Esophagus muscularis mucosa (tissue), 4 donors: Measurements from ENCODE around the gene CAV1.

Source experiments
- EP300 ChIP-seq: sonication (generic); formaldehyde crosslinking; IDR thresholded peaks from one replicate; pipeline ENCODE4 v1.6.1; 2017; ENCODE audit warnings: antibody characterized with exemption
- POLR2A ChIP-seq: fragments of 450-650 bp; IDR thresholded peaks from one replicate; pipeline ENCODE4 v1.6.1; 2017; ENCODE audit warnings: antibody characterized with exemption, moderate library complexity, mild to moderate bottlenecking, low read depth
- POLR2AphosphoS5 ChIP-seq, 2 donors: sonication (generic); formaldehyde crosslinking; IDR thresholded peaks; one replicate each; pipeline ENCODE4 v1.6.1; 2017; ENCODE audit warnings: antibody characterized with exemption in 2 of 2
- TF ChIP-seq, protein P1 (sequence below), 3 experiments: fragments of 200-600 bp in 2 of 3; fragments of 450-650 bp in 1 of 3; sonication (generic) in 2 of 3; IDR thresholded peaks; one replicate each; pipeline ENCODE4 v1.5.1; 2017 to 2019; ENCODE audit warnings: antibody characterized with exemption in 3 of 3, mild to moderate bottlenecking in 2 of 3, moderate library complexity in 1 of 3

DNA sequence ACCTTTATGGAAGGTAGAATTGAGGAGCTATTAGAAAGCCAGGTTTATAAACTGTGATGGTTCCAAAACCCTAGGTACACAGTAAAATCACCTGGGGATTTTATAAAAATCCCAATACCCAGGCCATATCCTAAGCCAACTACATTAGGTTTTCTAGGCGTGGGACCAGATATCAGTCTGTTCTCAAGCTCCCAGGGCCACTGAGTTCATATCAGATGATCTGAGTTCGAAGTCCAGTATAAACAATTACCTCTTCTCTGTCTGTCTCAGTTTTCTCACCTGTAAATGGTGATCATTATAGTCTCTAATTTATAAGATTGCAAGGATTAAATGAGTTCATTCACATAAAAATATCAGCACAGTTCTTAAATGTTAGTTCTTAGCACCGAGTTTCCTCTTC lies 60.6 kb downstream of the CAV1 start:
- TF ChIP-seq POLR2A = no peak
- TF ChIP-seq, protein P1, sequence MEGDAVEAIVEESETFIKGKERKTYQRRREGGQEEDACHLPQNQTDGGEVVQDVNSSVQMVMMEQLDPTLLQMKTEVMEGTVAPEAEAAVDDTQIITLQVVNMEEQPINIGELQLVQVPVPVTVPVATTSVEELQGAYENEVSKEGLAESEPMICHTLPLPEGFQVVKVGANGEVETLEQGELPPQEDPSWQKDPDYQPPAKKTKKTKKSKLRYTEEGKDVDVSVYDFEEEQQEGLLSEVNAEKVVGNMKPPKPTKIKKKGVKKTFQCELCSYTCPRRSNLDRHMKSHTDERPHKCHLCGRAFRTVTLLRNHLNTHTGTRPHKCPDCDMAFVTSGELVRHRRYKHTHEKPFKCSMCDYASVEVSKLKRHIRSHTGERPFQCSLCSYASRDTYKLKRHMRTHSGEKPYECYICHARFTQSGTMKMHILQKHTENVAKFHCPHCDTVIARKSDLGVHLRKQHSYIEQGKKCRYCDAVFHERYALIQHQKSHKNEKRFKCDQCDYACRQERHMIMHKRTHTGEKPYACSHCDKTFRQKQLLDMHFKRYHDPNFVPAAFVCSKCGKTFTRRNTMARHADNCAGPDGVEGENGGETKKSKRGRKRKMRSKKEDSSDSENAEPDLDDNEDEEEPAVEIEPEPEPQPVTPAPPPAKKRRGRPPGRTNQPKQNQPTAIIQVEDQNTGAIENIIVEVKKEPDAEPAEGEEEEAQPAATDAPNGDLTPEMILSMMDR (IDR thresholded peaks at IDR 0.05) = no peak
- TF ChIP-seq EP300 = no peak
- no peak for TF ChIP-seq POLR2AphosphoS5 (IDR thresholded peaks at IDR 0.05)
